Thyroid gland (tissue), 4 donors: Measurements from ENCODE around the gene CARS1.

Experiments used
- CTCF ChIP-seq, 6 experiments: fragments of 200-600 bp in 3 of 6; fragments of 450-650 bp in 3 of 6; sonication (generic) in 3 of 6; IDR thresholded peaks; one replicate each; pipeline ENCODE4 v1.5.1; 2016 to 2019; ENCODE audit warnings: antibody characterized with exemption in 6 of 6, mild to moderate bottlenecking in 2 of 6, inconsistent platforms in 1 of 6, moderate library complexity in 1 of 6
- POLR2A ChIP-seq, 2 donors: fragments of 450-650 bp; IDR thresholded peaks; one replicate each; pipeline ENCODE4 v1.6.1; 2017; ENCODE audit warnings: antibody characterized with exemption in 2 of 2, mild to moderate bottlenecking in 2 of 2, moderate library complexity in 1 of 2

GRCh38 chr11:3014057-3014938, 42.9 kb downstream of the CARS1 start:
- TF ChIP-seq CTCF (IDR thresholded peaks at IDR 0.05) (no peak), POLR2A (IDR thresholded peaks at IDR 0.05) (no peak)
